T1000 (cell line): Measurements from ENCODE around the gene IQGAP3.
"Not testable (repeated sequence)": the region's sequence is repeated elsewhere in the genome, so short reads cannot be mapped to it uniquely, and the experiment has no call there.

ENCODE experiments used
- DNase-seq: peaks from one replicate; lab custom pipeline; 2025; ENCODE audit warnings: mixed read lengths; lab: John Stamatoyannopoulos, UW

The IQGAP3 gene

GRCh38 chr1:156572663-156573018 lies 276 bp upstream of the IQGAP3 start:
- DNase-seq, result no peak

GRCh38 chr1:156571261-156571852 lies 1.0 kb downstream of the IQGAP3 start:
- DNase-seq, result peak; percentile 28

- no peak for DNase-seq
Measured at GRCh38 chr1:156566436-156566835, 5.9 kb downstream of the IQGAP3 start.

GRCh38 chr1:156565519-156565918 lies 6.8 kb downstream of the IQGAP3 start:
- DNase-seq, result no peak

- no peak for DNase-seq
Measured at GRCh38 chr1:156560585-156561163, 11.7 kb downstream of the IQGAP3 start.

GRCh38 chr1:156559797-156560385 lies 12.5 kb downstream of the IQGAP3 start:
- DNase-seq, result no peak

- no peak for DNase-seq
Measured at GRCh38 chr1:156559086-156559796, 13.1 kb downstream of the IQGAP3 start.

- DNase-seq, result no peak
Measured at GRCh38 chr1:156556354-156556753, 16.0 kb downstream of the IQGAP3 start.

GRCh38 chr1:156555715-156556114 lies 16.6 kb downstream of the IQGAP3 start:
- DNase-seq, result no peak

- no peak for DNase-seq
Measured at GRCh38 chr1:156554971-156555370, 17.4 kb downstream of the IQGAP3 start.

- DNase-seq, result no peak
Measured at GRCh38 chr1:156553860-156554485, 18.4 kb downstream of the IQGAP3 start.

- DNase-seq, result not testable (repeated sequence)
Measured at GRCh38 chr1:156552937-156553336, 19.4 kb downstream of the IQGAP3 start.

GRCh38 chr1:156552518-156552917 lies 19.8 kb downstream of the IQGAP3 start:
- DNase-seq, result no peak

GRCh38 chr1:156551869-156552268 lies 20.5 kb downstream of the IQGAP3 start:
- no peak for DNase-seq

- DNase-seq, result no peak
Measured at GRCh38 chr1:156551066-156551643, 21.2 kb downstream of the IQGAP3 start.

- no peak for DNase-seq
Measured at GRCh38 chr1:156550346-156550745, 22.0 kb downstream of the IQGAP3 start.

GRCh38 chr1:156549831-156550230 lies 22.5 kb downstream of the IQGAP3 start:
- no peak for DNase-seq

GRCh38 chr1:156549390-156549789 lies 23.0 kb downstream of the IQGAP3 start:
- DNase-seq, result no peak

GRCh38 chr1:156547982-156548381 lies 24.4 kb downstream of the IQGAP3 start:
- DNase-seq, result no peak

GRCh38 chr1:156547434-156547833 lies 24.9 kb downstream of the IQGAP3 start:
- no peak for DNase-seq

- no peak for DNase-seq
Measured at GRCh38 chr1:156546267-156546666, 26.1 kb downstream of the IQGAP3 start.

GRCh38 chr1:156544592-156545102 lies 27.7 kb downstream of the IQGAP3 start:
- no peak for DNase-seq
